ENCODE data around the gene ZNRF2. TPM values are rescaled to one million over a fixed set of nuclear protein-coding genes. Genes with fewer than 3 reads are reported as not detected.

ZNRF2 gene
- total RNA-seq, 4 donors from 2014 or later, result 31.4 to 42.5 (median 39.2) TPM

DNA sequence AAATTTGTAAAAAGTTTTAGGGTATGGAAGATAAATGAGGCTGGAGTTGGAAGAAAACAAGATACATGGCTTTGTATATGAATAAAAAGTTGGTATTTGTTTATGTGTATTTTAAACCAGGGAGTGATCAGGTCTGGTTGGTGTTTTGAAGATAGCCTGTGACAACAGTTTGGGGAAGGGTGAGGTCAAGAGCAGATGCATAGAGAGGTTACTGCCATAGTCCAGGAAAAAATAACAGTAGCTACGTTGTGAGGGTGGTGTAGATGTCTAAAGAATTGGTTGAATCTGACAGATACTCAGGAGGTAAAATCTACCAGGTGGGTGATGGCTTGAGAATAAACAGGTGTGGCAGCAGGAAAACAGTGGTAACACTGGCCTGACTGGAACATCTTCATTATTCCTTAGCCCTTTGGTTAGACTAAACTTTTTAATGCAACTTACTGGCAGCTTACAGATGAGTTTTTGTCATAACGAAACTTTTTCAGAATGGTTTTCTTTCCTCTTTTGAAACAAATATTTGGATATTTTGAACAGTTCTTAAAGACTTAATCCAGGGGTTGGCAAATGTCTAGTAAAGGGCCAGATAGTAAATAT, 25.5 kb downstream of the ZNRF2 start:
- WGBS, 2 donors, result 79 to 84% methylated on average over 2 of the region's 2 CpGs
- peaks cover 0 to 81% (median 22%) of the 10 kb centered on the region in 4 donors for H3K4me1 ChIP-seq
- no peak overlapping the region for H3K4me3 ChIP-seq
- no peaks in the 10 kb centered on the region for H3K27me3 ChIP-seq
- H3K9me3 ChIP-seq, result no peaks in the 10 kb centered on the region
- H3K27ac ChIP-seq, result no peak overlapping the region
- no peaks in the 10 kb centered on the region for H3K36me3 ChIP-seq
- no peak for DNase-seq (ENCODE audit: low spot score in 2 of 2)
- TF ChIP-seq CTCF (IDR thresholded peaks at IDR 0.05) (no peak), EP300 (IDR thresholded peaks at IDR 0.05) (no peak), POLR2A (IDR thresholded peaks at IDR 0.05) (no peak)

DNA sequence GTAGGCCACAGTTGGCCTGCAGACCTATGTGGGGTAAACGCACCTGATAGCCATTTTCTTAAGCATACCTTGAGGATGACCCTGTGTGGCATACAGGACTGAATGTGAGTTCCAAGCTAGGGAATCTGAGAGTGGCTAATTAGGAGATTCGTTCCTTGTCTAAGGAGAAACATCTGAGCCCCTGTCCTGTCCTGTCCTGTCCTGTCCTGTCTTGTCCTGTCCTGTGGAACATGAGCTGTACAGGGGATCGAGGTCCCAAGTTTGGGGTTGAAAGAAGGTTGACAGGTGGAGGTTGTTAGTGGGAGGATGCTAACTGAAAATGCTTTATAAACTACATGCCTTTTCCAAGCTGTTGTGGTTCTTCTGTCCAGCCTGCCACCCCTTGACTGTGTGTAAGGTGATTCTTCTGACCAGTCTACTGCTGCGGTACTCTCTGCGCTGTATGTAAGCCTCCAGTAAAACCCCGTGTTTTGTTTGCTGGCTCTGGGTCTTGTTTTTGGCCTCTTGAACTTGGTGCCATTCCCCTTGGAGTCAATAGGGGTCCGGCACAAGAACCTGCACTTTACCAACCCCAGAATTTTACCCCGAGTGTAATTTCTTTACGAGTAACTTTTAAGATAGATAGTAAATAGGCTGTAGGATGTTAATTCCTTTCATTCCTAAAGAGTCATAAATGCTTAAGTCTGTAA, 26.4 kb downstream of the ZNRF2 start:
- DNase-seq (ENCODE audit: low spot score in 2 of 2), result no peak
- H3K4me3 ChIP-seq, result no peak overlapping the region

DNA sequence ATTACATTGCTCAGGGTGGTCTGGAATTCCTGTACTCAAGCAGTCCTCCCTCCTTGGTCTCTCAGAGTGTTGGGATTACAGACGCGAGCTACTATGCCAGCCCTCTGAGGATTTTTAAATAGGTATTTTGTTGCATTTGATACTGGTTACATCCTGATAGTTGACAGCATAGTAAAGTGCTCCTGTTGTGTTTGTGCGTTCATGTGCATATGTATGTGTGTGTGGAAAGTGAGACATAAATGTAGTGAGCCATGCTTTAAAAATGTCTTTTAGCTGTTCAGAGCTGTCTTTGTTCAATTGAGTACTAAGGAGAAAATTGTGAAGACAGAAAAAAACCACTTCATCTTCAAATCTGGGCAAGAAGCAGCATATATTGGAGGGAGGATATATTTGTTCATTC, 27.8 kb downstream of the ZNRF2 start:
- no peaks in the 10 kb centered on the region for H3K9me3 ChIP-seq
- no peak for TF ChIP-seq POLR2A (IDR thresholded peaks at IDR 0.05)
- TF ChIP-seq EP300 (IDR thresholded peaks at IDR 0.05), result no peak
- TF ChIP-seq CTCF (IDR thresholded peaks at IDR 0.05), result no peak
- no peak overlapping the region for H3K27ac ChIP-seq
- H3K4me1 ChIP-seq, result peaks cover 4 to 67% (median 22%) of the 10 kb centered on the region in 4 donors
- H3K36me3 ChIP-seq, result no peaks in the 10 kb centered on the region
- H3K27me3 ChIP-seq, result no peaks in the 10 kb centered on the region
- H3K4me3 ChIP-seq, result no peak overlapping the region
- no peak for DNase-seq (ENCODE audit: low spot score in 2 of 2)
- 69 to 71% methylated on average over 3 of the region's 3 CpGs for WGBS, 2 donors

More for the DNA sequence above, 26.4 kb downstream of the ZNRF2 start:
- no peaks in the 10 kb centered on the region for H3K36me3 ChIP-seq
- H3K4me1 ChIP-seq, result peaks cover 0 to 74% (median 22%) of the 10 kb centered on the region in 4 donors
- WGBS, 2 donors, result 89 to 93% methylated on average over 9 of the region's 9 CpGs
- TF ChIP-seq EP300 (IDR thresholded peaks at IDR 0.05), result no peak
- no peak for TF ChIP-seq POLR2A (IDR thresholded peaks at IDR 0.05)
- TF ChIP-seq CTCF (IDR thresholded peaks at IDR 0.05), result no peak
- H3K9me3 ChIP-seq, result no peaks in the 10 kb centered on the region
- H3K27me3 ChIP-seq, result no peaks in the 10 kb centered on the region
- H3K27ac ChIP-seq, result no peak overlapping the region

GRCh38 chr7:30313348-30313747, 29.0 kb downstream of the ZNRF2 start:
- Histone ChIP-seq H3K9me3 (no peaks in the 10 kb centered on the region), H3K27ac (no peak overlapping the region), H3K4me3 (no peak overlapping the region), H3K27me3 (no peaks in the 10 kb centered on the region), H3K36me3 (no peaks in the 10 kb centered on the region), H3K4me1 (peaks cover 4 to 68% (median 18%) of the 10 kb centered on the region in 4 donors)
- TF ChIP-seq CTCF (IDR thresholded peaks at IDR 0.05) (no peak), EP300 (IDR thresholded peaks at IDR 0.05) (no peak), POLR2A (IDR thresholded peaks at IDR 0.05) (no peak)
- WGBS, 2 donors, result 51 to 53% methylated on average over 3 of the region's 3 CpGs
- no peak for DNase-seq (ENCODE audit: low spot score in 2 of 2)

DNA sequence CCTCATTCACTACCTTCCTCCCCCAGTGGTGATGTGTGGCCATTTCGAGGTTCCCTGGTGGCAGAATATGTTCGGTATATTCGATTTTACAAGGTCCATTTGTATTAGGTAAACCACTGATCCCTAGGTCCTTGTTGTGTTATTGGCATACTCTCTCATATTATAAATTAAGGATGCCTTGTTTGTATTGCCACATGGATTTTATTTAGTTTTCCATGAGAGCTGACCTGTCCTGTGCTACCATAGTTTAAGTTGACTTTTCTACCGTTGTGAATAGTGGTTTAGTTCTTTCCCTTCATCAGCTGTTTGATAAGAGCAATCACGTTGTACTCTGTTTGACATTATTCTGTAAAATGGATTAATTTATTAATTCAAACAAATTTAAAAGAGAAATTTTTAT, 29.4 kb downstream of the ZNRF2 start:
- TF ChIP-seq EP300 (IDR thresholded peaks at IDR 0.05) (no peak), POLR2A (IDR thresholded peaks at IDR 0.05) (no peak), CTCF (IDR thresholded peaks at IDR 0.05) (no peak)
- 81% methylated on average over 5 of the region's 5 CpGs for WGBS, 2 donors

More for the DNA sequence above, 29.4 kb downstream of the ZNRF2 start:
- no peak overlapping the region for H3K4me3 ChIP-seq
- no peaks in the 10 kb centered on the region for H3K36me3 ChIP-seq
- peaks cover 4 to 72% (median 18%) of the 10 kb centered on the region in 4 donors for H3K4me1 ChIP-seq
- H3K27me3 ChIP-seq, result no peaks in the 10 kb centered on the region
- DNase-seq (ENCODE audit: low spot score in 2 of 2), result no peak
- no peaks in the 10 kb centered on the region for H3K9me3 ChIP-seq
- no peak overlapping the region for H3K27ac ChIP-seq

Data from tibial nerve (tissue), 4 donors.